Lower leg skin (tissue), 3 donors: ENCODE results near the gene FBXO7.

Source experiments
- POLR2A ChIP-seq, 2 donors: fragments of 450-650 bp; IDR thresholded peaks; one replicate each; pipeline ENCODE4 v1.6.1; 2016 to 2017; ENCODE audit warnings: antibody characterized with exemption in 2 of 2, mild to moderate bottlenecking in 1 of 2, moderate library complexity in 1 of 2
- TF ChIP-seq, protein P1 (sequence below), 3 donors: fragments of 450-650 bp; IDR thresholded peaks; one replicate each; pipeline ENCODE4 v1.5.1; 2016; ENCODE audit warnings: antibody characterized with exemption in 3 of 3, mild to moderate bottlenecking in 3 of 3, moderate library complexity in 2 of 3

DNA sequence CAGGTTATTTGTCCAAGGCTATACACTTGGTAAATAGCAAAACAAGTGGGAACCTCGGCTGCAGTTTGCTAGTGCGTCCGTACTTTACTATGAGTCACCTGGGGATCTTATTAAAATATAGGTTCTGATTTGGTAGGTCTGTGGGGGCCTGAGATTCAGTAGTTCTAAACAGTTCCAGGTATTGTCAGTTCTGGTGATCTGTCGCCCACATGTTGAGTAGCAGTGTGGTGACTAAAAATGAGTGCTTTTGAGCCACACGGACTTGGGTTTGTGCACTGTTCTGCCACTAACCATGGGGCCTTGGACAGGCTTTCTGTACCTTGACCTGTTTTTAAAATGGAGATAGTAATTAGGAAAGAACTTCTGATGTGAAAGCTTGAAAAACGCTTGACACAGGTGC is 15.7 kb downstream of the FBXO7 start:
- TF ChIP-seq, protein P1, sequence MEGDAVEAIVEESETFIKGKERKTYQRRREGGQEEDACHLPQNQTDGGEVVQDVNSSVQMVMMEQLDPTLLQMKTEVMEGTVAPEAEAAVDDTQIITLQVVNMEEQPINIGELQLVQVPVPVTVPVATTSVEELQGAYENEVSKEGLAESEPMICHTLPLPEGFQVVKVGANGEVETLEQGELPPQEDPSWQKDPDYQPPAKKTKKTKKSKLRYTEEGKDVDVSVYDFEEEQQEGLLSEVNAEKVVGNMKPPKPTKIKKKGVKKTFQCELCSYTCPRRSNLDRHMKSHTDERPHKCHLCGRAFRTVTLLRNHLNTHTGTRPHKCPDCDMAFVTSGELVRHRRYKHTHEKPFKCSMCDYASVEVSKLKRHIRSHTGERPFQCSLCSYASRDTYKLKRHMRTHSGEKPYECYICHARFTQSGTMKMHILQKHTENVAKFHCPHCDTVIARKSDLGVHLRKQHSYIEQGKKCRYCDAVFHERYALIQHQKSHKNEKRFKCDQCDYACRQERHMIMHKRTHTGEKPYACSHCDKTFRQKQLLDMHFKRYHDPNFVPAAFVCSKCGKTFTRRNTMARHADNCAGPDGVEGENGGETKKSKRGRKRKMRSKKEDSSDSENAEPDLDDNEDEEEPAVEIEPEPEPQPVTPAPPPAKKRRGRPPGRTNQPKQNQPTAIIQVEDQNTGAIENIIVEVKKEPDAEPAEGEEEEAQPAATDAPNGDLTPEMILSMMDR (IDR thresholded peaks at IDR 0.05): no peak
- TF ChIP-seq POLR2A (IDR thresholded peaks at IDR 0.05): no peak
